NB4 (cell line): ENCODE measurements around the gene MDFIC2.

ENCODE experiments used
- POLR2A ChIP-seq: IDR thresholded peaks from 2 replicates; pipeline ENCODE4 v1.6.1; 2011; ENCODE audit warnings: mild to moderate bottlenecking; ENCODE audit not compliant: insufficient read length; ENCODE audit errors: extremely low read depth
- TF ChIP-seq, protein P1 (sequence below): IDR thresholded peaks from one replicate; pipeline ENCODE4 v1.5.1; 2012; ENCODE audit warnings: low read depth, low read length

DNA sequence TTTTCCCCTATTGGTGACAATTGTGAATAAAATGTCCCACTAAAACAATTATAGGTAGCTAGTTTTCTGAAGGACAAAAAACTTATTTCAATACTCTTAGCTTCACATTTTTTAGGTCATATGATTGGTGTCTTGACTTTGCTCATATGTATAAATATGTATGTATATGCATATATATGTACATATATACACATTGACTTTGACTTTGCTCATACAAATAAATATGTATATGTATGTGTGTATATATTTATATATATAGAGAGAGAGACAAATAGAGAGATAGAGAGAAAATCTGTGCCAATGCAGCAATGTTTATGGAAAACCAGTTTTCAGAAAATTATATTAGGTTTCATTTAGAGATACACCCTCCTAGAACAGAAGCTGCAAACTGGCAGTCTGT, 5.7 kb downstream of the MDFIC2 start:
- TF ChIP-seq, protein P1, sequence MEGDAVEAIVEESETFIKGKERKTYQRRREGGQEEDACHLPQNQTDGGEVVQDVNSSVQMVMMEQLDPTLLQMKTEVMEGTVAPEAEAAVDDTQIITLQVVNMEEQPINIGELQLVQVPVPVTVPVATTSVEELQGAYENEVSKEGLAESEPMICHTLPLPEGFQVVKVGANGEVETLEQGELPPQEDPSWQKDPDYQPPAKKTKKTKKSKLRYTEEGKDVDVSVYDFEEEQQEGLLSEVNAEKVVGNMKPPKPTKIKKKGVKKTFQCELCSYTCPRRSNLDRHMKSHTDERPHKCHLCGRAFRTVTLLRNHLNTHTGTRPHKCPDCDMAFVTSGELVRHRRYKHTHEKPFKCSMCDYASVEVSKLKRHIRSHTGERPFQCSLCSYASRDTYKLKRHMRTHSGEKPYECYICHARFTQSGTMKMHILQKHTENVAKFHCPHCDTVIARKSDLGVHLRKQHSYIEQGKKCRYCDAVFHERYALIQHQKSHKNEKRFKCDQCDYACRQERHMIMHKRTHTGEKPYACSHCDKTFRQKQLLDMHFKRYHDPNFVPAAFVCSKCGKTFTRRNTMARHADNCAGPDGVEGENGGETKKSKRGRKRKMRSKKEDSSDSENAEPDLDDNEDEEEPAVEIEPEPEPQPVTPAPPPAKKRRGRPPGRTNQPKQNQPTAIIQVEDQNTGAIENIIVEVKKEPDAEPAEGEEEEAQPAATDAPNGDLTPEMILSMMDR, result no peak
- TF ChIP-seq POLR2A, result no peak
